ENCODE data around the gene CELA3A.
A peak's percentile ranks its signal among the peaks of the same experiment; 100 is the strongest.
"Not testable (repeated sequence)": the region's sequence is repeated elsewhere in the genome, so short reads cannot be mapped to it uniquely, and the experiment has no call there.

CELA3A gene

DNA sequence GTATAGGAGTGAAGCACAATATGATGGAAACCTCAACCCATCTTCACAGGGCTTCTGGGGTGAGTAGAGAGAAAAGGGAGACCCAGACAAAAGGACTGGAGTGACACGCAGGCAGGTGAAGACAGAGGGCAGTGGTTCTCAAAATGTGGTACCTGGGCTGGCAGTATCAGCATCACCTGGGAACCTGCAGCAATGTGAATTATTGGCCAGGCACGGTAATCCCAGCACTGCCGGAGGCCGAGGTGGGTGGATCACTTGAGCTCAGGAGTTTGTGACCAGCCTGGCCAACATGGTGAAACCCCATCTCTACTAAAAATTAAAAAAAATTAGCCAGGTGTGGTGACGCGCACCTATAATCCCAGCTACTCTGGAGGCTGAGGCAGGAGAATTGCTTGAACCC, 19.3 kb upstream of the CELA3A start:
- DNase-seq = not testable (repeated sequence)

DNA sequence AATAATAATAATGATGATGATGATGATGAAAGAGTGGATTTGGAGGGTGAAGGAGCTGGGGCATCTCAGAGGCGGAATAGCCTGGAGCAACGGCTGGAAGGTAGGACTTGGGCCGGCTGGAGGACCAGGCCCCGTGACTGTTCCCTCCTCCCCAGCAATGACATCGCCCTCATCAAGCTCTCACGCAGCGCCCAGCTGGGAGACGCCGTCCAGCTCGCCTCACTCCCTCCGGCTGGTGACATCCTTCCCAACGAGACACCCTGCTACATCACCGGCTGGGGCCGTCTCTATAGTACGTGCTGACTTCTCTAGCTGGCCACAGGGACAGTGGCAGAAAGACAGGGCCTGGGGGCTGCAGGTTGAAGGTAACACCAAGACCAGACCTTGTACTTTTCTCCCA, 17.9 kb upstream of the CELA3A start:
- not testable (repeated sequence) for DNase-seq

DNA sequence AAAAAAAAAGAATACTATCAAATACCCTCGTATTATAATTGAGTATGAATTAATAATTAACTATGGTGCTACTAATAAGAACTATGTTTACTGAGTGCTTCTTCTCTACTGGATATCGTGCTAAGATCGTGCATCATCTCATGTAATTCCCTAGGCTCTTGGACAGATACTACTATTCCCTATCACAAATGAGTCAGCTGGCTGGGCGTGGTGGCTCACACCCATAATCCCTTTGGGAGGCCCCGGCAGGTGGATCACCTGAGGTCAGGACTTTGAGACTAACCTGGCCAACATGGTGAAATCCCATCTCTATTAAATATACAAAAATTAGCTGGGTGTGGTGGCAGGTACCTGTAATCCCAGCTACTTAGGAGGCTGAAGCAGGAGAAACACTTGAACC, 15.6 kb upstream of the CELA3A start:
- DNase-seq = not testable (repeated sequence)

DNA sequence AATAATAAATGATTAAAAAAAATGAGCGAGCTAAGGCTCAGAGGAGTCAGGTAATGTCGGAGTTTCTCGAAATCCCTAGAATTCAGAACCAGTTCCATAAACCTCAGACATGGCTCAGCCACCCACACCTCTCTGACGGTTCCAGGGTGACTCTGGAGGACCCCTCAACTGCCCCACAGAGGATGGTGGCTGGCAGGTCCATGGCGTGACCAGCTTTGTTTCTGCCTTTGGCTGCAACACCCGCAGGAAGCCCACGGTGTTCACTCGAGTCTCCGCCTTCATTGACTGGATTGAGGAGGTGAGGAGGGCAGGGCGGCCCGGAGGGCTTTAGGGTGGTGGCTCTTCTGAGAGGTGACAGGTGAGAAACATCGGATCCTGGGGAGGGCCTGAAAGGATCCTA, 15.1 kb upstream of the CELA3A start:
- not testable (repeated sequence) for DNase-seq

DNA sequence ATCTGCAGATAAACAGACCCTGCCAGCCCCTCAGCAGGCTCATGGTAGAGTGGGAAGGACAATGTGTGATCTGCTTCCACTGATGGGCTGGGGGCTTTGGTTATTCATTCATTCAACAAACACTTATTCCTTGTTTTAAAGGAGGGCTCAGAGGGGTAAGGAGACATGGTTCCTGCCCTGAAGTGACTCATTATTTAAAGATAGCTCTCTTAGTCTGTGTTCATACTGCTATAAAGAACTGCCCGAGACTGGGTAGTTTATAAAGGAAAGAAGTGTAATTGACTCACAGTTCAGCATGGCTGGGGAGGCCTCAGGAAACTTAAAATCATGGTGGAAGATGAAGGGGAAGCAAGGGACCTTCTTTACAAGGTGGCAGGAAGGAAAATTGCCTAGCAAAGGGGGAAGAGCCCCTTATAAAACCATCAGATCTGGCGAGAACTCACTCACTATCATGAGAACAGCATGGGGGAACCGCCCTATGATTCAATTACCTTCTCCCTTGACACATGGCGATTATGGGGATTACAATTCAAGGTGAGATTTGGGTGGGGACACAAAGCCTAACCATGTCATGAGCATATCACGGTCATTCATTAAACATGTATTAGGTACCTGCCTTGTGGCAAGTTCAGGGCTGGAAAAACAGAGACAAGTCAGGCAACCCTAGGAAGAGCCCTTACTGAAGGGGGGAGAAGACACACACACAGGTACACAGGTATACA, 11.6 kb upstream of the CELA3A start:
- DNase-seq = not testable (repeated sequence)

DNA sequence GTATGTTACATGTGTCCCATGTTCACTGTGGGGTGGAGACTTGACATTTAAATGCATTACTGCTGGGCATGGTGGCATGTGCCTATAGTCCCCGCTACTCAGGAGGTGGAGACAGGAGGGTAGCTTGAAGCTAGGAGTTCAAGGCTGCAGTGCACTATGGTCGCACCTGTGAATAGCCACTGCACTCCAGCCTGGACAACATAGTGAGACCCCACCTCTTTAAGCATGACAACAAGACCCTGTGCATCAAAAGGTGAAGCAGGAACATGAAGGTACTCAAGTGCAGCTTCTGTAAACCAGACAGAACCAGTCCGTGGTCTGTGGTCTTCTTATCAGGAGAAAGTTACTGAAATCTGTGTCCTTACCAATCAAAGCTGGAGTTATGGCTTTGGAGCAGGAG, 9.3 kb upstream of the CELA3A start:
- DNase-seq = not testable (repeated sequence)

DNA sequence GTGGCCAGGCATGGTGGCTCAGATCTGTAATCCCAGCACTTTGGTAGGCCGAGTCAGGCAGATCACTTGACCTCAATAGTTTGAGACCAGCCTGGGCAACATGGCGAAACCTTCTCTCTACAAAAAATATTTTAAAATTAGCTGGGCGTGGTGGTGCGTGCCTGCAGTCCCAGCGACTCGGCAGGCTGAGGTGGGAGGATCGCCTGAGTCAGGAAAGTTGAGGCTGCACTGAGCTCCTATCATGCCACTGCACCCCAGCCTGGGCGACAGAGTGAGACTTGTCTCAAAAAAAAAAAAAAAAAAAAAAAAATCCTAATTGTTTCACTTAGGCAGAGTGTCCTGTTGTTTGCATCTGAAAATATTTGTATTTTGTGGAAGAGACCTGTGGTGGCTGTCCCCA, 6.7 kb upstream of the CELA3A start:
- not testable (repeated sequence) for DNase-seq

DNA sequence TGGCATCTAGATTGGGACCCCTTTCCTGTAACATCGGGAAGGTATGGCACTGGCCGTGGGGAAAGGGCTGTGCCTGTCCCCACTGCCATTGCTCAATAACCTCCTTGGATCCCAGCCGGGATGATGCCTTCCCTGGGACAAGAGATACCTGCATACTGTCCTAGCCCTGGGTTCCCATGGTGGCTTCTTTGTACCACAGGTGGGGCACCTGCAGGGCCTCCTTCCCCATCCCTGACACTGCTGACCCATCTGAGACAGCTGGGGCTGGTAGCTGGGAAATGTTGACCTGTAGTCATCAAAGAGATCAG, 4.8 kb upstream of the CELA3A start:
- DNase-seq = not testable (repeated sequence)

DNA sequence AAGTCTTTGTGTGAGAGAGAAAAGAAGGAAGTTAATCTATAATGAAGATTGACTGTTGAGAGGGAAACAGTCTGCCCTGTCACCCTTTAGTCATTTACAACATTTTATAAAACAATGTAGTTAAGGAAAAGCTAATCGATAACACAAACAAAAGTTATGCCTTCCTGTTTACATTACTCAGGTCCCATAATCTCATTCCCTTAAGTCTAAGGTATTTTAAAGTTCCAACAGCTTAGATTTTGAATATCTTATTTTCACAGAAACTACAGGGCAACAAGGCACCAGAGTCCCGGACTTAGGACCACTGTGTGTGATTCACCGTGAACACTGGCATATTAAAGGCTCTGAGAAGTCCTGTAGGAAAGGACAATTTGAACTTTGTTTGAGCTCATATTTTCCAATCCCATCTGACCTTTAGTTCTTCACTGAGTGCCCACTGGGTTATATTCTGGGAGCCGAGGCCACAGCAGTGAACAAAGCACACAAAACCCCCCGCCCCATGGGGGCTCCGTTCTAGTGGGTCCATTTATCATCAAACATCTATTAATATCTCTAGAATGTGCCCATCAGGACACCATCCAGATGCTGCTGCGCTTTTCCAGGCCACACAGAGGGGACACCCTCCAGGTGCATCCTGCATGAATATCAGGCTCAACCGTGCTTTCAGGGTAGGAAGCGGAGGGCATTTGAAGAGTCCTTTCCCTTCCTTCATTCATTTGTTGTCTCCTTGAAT, 3.4 kb upstream of the CELA3A start:
- not testable (repeated sequence) for DNase-seq

DNA sequence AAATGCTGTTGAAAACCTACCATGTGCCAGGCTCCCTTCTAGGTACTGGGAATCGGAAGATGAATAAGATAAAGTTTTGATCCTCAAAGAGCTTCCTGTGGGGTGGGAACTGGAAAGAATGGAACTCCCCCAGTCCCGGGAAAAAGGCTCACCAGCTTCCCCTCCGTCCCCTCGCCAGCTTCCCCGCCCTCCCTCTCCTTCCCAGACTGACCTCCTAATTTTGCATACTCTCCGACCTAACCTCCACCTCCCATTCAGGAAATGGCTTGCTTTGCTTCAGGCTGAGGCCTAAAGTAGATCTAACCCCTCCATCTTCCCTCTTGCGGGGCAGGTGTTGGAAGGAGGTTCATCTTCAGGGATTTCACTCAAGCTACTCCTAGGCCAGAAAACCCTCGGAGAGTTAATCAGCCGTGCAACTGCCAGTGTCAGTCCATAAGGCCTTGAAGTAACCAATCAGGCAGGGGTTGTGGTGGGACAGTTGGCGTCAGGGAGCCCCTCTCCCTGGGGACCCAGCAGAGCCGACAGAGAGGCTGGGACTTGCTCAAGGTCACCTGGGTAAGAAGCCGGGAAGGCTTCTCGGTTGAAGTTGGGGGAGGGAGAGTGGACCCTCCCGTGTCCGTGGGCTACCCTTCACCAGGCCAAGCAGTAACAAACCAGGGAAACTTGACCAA, 2.7 kb upstream of the CELA3A start:
- not testable (repeated sequence) for DNase-seq

DNA sequence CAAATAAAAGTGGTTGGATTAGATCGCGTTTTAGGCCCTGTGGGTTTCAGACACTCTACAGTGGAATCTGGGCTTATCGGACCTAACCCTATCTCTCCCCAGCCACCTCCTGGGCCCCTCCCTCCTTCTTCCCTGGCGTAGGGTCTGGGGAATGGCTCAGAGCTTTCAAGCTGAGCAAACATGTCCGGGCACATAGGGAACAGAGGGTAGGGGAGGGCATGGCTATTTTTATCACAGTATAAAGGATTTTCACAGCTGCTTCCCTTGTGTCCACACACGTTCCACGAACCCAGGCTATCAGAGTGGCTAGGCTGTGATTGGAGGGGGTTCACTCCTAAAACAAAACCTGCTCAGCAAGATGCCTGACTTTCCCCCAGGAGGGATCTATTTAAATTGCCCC, 1.8 kb upstream of the CELA3A start:
- not testable (repeated sequence) for DNase-seq

DNA sequence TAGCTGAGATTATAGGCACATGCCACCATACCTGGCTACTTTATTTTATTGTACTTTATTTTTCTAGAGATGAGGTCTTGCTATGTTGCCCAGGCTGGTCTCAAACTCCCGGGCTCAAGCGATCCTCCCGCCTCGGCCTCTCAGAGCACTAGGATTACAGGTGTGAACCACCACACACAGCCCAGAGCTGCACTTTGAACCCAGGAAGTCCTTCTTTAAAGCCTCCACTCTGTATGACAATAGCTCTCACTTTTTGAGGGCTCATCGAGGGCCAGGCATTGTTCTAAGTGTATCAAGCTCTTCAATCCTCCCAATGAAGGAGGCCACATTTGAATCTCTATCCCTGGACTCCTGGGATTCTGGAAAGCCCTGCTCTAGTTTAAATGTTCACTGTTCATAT, 1.0 kb downstream of the CELA3A start:
- DNase-seq = not testable (repeated sequence)

DNA sequence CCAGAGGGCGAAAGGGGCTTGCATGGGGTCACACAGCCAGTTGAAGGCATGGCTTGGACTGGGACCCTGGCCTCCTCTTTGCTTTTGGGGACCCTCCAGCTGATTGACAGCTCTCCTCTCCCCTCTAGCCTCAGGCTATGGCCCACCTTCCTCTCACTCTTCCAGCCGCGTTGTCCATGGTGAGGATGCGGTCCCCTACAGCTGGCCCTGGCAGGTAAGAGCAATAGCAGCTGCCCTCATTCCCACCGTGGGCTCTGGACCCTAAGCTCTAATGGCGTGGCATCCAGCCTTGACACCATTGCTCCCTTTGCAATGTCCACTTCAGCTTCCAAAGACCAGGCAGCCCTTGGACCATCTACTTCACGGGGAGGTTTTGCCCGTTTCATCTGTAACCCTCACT, 1.4 kb downstream of the CELA3A start:
- DNase-seq = not testable (repeated sequence)

DNA sequence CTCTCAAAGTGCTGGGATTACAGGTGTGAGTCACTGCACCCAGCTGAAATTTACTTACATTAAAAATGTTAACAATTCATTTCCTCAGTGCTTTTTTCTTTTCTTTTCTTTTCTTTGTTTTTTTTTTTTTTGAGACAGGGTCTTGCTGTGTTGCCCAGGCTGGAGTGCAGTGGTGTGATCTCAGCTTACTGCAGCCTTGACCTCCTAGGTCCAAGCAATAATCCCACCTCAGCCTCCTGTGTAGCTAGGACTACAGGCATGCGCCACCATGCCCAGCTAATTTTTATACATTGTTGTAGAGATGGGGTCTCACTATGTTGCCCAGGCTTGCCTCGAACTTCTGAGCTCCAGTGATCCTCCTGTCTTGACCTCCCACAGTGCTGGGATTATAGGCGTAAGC, 2.5 kb downstream of the CELA3A start:
- not testable (repeated sequence) for DNase-seq

DNA sequence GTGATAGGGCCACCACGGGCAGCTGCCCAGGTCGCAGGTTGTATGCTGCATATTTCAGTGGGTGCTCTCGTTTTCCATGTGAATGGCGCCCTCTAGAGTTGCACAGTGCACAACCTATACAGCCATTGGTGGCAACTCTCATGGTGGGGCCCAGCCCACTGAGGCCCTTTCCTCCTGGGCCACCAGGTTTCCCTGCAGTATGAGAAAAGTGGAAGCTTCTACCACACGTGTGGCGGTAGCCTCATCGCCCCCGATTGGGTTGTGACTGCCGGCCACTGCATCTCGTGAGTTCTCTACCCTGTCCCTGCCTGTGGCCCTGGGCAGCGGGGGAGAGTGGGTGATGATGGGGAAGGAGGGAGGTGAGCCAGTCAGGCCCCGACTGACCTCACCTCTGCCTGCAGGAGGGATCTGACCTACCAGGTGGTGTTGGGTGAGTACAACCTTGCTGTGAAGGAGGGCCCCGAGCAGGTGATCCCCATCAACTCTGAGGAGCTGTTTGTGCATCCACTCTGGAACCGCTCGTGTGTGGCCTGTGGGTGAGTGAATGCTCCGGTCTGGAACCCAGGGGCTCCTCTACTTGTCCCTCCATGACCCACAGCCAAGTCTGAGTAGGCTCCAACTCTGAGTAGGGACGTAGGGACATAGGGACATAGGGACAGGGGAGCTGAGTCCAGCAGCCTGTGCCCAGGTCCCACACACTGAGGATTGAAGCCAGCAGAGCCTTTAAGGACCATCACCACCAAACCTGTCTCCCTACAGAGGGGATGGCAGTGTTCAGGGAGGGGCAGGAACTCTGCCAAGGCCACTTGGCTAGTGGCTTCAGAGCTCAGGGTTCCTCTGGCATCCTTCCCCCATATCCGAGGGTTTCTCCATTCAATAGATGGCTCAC, 4.0 kb downstream of the CELA3A start:
- not testable (repeated sequence) for DNase-seq

DNA sequence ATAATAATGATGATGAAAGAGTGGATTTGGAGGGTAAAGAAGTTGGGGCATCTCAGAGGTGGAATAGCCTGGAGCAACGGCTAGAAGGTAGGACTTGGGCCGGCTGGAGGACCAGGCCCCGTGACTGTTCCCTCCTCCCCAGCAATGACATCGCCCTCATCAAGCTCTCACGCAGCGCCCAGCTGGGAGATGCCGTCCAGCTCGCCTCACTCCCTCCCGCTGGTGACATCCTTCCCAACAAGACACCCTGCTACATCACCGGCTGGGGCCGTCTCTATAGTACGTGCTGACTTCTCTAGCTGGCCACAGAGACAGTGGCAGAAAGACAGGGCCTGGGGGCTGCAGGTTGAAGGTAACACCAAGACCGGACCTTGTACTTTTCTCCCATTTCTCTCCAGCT, 5.3 kb downstream of the CELA3A start:
- not testable (repeated sequence) for DNase-seq

DNA sequence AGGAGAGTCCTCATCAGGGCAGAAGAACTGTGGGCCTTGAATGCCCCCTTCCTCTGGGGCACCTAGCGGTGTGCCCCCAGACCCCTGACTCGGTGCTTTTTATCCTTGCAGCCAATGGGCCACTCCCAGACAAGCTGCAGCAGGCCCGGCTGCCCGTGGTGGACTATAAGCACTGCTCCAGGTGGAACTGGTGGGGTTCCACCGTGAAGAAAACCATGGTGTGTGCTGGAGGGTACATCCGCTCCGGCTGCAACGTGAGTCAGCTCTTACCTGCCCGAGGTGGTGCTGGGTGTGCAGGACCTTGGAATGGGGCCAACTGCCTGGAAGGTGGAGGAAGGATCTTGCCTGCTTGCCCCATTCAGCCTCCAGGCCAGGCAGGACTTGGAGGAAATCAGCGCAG, 5.8 kb downstream of the CELA3A start:
- not testable (repeated sequence) for DNase-seq

DNA sequence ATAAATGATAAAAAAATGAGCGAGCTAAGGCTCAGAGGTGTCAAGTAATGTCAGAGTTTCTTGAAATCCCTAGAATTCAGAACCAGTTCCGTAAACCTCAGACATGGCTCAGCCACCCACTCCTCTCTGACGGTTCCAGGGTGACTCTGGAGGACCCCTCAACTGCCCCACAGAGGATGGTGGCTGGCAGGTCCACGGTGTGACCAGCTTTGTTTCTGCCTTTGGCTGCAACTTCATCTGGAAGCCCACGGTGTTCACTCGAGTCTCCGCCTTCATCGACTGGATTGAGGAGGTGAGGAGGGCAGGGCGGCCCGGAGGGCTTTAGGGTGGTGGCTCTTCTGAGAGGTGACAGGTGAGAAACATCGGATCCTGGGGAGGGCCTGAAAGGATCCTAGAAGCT, 8.1 kb downstream of the CELA3A start:
- DNase-seq = not testable (repeated sequence)

DNA sequence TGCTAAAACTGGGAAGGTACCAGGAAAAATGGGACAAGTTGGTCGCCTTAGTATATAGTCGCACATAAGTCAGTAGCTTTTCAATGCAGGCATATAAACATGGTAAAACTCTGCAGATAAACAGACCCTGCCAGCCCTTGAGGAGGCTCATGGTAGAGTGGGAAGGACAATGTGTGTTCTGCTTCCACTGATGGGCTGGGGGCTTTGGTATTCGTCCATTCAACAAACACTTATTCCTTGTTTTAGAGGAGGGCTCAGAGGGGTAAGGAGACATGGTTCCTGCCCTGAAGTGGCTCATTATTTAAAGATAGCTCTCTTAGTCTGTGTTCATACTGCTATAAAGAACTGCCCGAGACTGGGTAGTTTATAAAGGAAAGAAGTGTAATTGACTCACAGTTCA, 11.3 kb downstream of the CELA3A start:
- DNase-seq = not testable (repeated sequence)

DNA sequence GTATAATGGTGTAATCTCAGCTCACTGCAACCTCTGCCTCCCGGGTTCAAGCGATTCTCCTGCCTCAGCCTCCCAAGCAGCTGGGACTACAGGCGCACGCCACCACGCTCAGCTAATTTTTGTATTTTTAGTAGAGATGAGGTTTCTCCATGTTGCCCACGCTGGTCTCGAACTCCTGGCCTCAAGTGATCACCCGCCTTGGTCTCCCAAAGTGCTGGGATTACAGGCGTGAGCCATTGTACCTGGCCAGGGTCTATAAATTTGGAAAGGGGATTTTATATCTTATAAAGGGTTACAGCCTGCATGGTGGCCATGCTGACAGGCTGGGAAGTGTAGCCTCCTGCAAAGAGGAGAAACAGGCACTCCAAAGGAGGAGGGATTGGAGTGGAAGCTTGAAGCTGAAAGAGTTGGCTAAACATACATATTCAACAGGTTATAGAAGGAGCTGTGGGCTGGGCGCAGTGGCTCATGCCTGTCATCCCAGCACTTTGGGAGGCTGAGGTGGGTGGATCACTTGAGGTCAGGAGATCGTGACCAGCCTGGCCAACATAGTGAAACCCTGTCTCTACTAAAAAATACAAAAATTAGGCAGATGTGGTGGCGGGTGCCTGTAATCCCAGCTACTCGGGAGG, 13.2 kb downstream of the CELA3A start:
- DNase-seq = not testable (repeated sequence)

DNA sequence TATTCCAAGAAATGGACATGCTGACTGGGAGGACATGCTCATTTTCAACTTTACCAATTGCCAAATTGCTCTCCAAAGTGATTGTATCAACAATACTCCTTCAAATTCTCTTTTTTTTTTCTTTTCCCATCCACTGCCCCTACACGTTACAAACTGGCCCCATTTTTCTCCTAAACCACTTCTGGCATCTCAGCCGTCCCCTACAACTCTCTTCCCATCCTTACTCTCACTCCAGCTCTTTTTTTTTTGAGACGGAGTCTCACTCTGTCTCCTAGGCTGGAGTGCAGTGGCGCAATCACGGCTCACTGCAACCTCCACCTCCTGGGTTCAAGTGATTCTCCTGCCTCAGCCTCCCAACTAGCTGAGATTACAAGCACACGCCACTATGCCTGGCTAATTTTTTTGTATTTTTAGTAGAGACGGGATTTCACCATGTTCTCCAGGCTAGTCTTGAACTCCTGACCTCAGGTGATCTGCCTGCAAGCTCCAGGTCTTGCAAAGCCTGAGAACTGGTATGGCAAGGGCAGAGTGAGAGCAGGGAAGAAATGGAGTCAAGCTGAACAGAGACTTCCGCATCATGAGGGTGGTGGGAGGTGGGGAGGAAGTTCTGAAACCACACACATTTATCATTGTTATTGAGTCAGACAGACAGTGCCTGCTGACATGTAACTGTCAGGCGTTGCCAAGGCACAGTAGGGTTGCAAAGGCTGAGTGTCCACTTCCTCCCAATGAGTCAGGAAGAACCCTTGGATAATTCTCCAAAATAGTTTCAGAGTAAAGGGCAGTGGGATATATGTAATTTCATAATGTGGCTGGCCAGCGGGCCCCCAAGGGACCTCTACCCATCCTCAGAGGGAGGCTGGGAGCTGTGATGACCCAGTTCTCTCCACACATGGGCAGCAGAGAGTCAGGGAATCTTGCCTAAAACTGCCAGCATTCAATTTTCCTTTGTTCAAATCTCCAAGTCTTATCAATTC, 17.4 kb downstream of the CELA3A start:
- DNase-seq = peak; percentile 52 to 90

Measured in bone marrow (tissue), 2 donors.